Stimulated activated memory B cell treated with anti-CD40 and anti-IgM and Interleukin-4, amounts not matched to agents 10 μg/mL and 1 μg/mL and 100 μg/mL, for 72 hours (primary cell): ENCODE results near the gene TNFAIP2.

ENCODE experiments used
- ATAC-seq: fragments of 150-1000 bp; cut with Tn5 transposase; 2 replicates; pipeline ENCODE4 v1.10.0; 2021
- H3K27ac Mint-ChIP-seq: one replicate; pipeline ENCODE4 v1.8.0; 2022; ENCODE audit warnings: mild to moderate bottlenecking, mixed read lengths
- H3K27me3 Mint-ChIP-seq: one replicate; pipeline ENCODE4 v1.8.0; 2022; ENCODE audit warnings: mixed read lengths
- H3K36me3 Mint-ChIP-seq: one replicate; pipeline ENCODE4 v1.8.0; 2022; ENCODE audit warnings: mixed read lengths
- H3K4me1 Mint-ChIP-seq: one replicate; pipeline ENCODE4 v1.8.0; 2022; ENCODE audit warnings: mixed read lengths
- H3K4me3 Mint-ChIP-seq: one replicate; pipeline ENCODE4 v1.8.0; 2022; ENCODE audit warnings: mild to moderate bottlenecking, moderate library complexity, mixed read lengths
- H3K9me3 Mint-ChIP-seq: one replicate; pipeline ENCODE4 v1.8.0; 2022; ENCODE audit warnings: mixed read lengths

TNFAIP2 gene

DNA sequence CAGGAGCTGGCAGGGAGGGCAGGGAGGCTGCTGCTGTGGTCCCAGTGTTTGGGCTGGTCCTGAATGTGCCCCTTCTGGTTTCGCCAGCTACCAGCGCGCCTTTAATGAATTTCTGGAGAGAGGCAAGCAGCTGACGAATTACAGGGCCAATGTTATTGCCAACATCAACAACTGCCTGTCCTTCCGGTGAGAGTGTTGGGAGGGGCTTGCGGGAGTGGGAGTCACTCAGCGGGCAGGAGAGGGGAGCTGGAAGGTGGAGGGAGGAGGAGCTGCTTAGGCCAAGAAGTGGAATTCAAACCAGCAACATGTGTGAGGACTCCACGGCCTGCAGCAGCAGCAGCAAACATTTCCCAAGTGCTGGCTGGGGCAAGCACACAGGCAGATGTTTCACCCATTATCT is 7.7 kb downstream of the TNFAIP2 start:
- Mint-ChIP-seq H3K27ac (no peak overlapping the region), H3K27me3 (peaks cover 18% of the 10 kb centered on the region), H3K4me3 (no peak overlapping the region), H3K9me3 (no peaks in the 10 kb centered on the region), H3K4me1 (no peaks in the 10 kb centered on the region), H3K36me3 (peaks cover 6% of the 10 kb centered on the region)
- ATAC-seq = no peak

DNA sequence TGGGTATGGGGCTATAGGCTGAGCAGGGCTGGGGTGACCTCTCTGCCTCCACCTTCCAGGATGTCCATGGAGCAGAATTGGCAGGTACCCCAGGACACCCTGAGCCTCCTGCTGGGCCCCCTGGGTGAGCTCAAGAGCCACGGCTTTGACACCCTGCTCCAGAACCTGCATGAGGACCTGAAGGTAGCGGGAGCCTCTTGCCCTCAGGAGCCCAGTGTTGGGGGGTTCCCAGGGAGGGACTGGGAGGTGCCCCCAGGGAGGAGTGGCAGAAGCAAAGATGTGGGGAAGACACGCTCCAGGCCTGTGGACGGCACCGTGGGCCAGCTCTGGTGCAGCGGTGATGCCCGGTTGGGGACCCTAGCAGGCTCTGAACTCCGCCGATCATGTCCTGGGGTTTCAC is 8.3 kb downstream of the TNFAIP2 start:
- Mint-ChIP-seq H3K36me3 (peaks cover under 1% of the 10 kb centered on the region), H3K27ac (no peak overlapping the region), H3K27me3 (peaks cover 18% of the 10 kb centered on the region), H3K4me1 (no peaks in the 10 kb centered on the region), H3K9me3 (no peaks in the 10 kb centered on the region), H3K4me3 (no peak overlapping the region)
- no peak for ATAC-seq

DNA sequence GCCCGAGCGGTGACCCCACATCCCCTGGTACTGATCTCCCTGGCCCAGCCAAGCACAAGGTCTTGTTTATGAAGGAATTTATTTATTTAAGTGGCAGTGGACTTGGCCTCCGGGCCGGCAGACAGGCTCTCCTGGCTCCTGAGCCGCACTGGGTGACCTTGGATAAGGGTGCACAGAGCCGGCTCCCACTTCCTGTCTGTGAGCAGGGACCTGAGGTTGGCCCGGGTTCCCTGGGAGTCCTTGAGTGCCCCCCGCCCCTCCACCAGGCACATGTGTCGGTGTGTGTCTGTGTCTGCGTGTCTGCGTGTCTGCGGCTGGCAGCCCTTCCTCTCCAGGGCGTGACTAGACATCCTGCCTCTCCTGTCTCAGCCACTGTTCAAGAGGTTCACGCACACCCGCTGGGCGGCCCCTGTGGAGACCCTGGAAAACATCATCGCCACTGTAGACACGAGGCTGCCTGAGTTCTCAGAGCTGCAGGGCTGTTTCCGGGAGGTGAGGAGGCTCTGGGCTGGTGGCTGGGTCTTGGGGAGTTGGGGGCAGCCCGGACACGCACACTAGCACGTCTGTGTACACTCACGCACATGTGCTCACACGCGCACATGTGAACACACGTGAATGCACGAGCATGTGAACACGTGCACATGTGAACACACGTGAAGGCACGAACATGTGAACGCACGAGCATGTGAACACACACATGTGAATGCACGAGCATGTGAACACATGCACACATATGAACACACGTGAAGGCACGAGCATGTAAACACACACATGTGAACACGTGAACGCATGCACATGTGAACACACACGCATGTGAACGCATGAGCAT is 9.3 kb downstream of the TNFAIP2 start:
- no peak overlapping the region for H3K27ac Mint-ChIP-seq
- H3K27me3 Mint-ChIP-seq = peaks cover 22% of the 10 kb centered on the region
- H3K36me3 Mint-ChIP-seq = no peaks in the 10 kb centered on the region
- H3K9me3 Mint-ChIP-seq = no peaks in the 10 kb centered on the region
- no peak overlapping the region for H3K4me3 Mint-ChIP-seq
- no peaks in the 10 kb centered on the region for H3K4me1 Mint-ChIP-seq
- no peak for ATAC-seq

DNA sequence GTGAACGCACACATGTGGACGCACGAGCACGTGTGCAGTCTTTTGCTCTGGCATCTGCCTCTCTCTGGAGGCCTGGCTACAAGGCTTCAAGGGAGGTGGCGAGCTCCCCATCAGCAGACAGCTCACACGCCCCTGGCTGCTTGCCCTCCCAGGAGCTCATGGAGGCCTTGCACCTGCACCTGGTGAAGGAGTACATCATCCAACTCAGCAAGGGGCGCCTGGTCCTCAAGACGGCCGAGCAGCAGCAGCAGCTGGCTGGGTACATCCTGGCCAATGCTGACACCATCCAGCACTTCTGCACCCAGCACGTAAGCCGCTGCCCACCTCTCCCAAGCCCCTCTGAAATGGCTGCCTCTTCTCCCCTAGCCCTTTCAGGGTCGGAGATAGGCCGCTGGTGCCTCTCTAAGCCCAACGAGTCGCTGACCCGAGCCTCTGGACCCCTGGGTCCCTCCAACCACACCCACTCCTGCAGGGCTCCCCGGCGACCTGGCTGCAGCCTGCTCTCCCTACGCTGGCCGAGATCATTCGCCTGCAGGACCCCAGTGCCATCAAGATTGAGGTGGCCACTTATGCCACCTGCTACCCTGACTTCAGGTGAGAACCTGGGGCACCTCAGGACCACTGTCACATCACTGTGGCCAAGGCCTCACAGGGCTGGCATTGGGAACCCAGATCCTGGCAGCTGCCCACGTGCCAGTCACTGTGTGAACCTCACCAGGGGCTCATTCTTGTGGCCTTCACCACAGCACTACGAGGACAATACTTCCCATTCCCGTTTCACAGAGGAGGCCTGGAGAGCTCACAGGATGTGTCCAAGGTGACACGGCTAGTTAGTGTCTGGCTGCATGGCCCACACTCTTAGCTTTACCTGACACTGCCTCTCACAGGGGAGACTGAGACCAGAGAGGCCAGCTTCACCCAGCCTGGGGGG is 10.2 kb downstream of the TNFAIP2 start:
- Mint-ChIP-seq H3K4me1 (no peaks in the 10 kb centered on the region), H3K4me3 (no peak overlapping the region), H3K9me3 (no peaks in the 10 kb centered on the region), H3K27me3 (peaks cover 22% of the 10 kb centered on the region), H3K27ac (no peak overlapping the region), H3K36me3 (no peaks in the 10 kb centered on the region)
- ATAC-seq = no peak

DNA sequence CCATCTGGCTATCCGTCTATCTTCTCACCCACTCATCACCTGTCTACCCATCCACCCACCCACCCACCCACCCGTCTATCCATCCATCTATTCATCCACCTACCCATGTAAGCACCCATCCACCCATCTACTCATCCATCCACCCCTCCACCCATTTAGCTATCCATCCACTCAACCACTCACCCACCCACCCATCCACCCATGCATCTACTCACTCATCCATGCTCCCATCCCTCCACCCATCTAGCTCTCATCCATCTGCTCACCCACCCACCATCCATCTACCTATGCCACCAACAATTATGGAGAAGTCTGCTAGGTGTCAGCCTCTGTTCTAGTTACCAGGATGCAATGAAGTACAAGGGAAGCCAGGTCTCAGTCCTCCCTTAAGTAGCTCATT is 11.1 kb downstream of the TNFAIP2 start:
- Mint-ChIP-seq H3K27ac (no peak overlapping the region), H3K4me3 (no peak overlapping the region), H3K36me3 (no peaks in the 10 kb centered on the region), H3K4me1 (peaks cover 3% of the 10 kb centered on the region), H3K9me3 (no peaks in the 10 kb centered on the region), H3K27me3 (peaks cover 19% of the 10 kb centered on the region)
- ATAC-seq = no peak

DNA sequence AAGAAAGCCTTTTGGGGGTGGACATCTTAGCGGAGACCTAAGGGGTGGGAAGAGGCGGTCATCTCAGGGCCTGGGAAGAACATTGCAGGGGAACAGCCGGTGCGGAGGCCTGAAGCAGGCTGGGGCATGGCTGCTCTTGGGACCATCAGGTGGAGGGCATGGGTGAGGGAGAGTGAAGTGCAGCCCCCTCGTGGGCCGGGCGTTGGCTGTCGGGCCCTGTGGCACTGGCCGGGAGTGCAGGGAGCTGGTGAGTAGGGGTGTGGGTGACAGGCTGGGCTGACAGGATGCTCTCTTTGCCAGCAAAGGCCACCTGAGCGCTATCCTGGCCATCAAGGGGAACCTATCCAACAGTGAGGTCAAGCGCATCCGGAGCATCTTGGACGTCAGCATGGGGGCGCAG is 11.7 kb downstream of the TNFAIP2 start:
- Mint-ChIP-seq H3K9me3 (no peaks in the 10 kb centered on the region), H3K27ac (no peak overlapping the region)

DNA sequence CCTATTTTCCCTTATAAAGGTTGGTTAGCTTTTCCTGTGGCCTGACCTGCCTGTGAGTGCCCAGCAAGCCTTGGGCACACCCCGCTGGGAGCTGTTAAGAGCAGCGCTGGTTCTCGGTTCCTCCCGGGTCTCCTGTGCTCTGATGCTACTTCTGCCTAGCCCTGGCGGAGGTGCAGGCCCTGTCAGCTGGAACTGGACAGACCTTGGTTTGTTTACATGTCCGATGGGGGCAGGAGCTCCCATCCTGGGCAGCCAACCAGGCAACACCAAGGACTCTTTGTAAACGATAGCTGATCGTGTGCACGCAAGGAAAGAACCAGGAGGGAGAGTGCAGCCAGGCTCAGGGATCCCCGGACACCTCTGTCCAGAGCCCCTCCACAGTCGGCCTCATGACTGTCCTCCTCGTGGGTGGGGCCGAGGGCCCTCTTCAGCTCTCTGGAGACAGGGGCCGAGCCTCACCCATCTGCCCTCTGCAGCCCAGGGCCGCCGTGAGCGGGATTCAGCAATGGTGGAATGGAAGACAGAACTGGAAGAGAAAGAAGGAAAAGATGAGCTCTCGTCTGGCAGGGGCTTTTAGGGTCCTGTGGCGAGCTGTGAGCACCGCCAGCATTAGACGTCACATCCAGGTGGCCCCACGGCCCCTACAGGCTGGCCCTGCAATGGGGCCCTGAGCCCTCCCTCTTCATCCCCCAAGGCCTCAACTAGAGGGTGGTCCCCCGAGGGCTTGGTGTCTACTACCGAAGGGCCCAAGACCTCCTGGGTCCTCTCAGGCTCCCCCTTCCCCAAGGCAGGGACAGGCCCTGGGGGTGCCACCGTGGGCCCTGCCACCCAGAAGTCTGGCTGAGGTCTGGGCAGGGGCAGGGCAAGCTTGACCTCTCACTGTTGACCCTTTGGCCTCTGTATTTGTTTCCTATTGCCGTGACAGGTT is 12.3 kb downstream of the TNFAIP2 start:
- H3K4me3 Mint-ChIP-seq = no peak overlapping the region
- peaks cover 15% of the 10 kb centered on the region for H3K4me1 Mint-ChIP-seq
- H3K9me3 Mint-ChIP-seq = peaks cover 3% of the 10 kb centered on the region
- ATAC-seq = no peak
- H3K27ac Mint-ChIP-seq = no peak overlapping the region
- H3K36me3 Mint-ChIP-seq = no peaks in the 10 kb centered on the region
- peaks cover 23% of the 10 kb centered on the region for H3K27me3 Mint-ChIP-seq

More for the DNA sequence above, 11.7 kb downstream of the TNFAIP2 start:
- peaks cover 8% of the 10 kb centered on the region for H3K4me1 Mint-ChIP-seq
- no peaks in the 10 kb centered on the region for H3K36me3 Mint-ChIP-seq
- ATAC-seq = no peak
- H3K27me3 Mint-ChIP-seq = peaks cover 20% of the 10 kb centered on the region
- no peak overlapping the region for H3K4me3 Mint-ChIP-seq

DNA sequence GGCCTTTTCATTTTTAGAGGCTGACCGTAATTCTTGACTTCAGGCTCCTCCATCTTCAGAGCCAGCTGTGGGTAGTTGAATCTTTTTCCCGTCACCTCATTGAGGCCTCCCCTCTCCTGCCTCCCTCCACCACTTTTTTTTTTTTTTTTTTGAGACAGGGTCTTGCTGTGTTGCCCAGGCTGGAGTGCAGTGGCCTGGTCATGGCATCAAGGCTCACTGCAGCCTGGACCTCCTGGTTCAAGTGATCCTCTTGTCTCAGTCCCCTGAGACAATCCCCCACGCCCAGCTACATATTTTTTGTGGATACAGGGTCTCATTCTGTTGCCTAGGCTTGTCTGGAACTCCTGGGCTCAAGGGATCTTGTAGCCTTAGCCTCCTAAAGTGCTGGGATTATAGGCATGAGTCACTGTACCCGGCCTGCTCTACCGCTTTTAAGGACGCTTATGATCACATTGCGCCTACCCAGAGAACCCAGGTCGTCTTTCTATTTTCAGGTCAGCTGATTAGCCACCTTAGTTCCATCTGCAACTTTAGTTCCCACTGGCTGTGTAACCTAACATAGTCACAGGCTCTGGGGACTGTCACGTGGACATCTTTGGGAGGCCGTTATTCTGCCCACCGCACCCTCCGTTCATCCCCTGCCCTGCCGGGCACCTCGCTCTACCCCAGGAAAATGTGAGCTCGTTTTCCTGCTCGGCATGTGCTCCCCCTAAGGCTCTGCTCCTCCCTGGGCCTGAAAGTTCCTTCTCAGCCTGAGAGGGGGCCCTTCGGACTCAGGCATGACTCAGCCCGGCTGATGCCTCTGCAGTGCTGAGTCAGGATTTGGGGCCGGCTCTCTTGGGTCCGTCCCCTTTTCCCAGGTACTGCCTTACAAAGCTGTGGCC is 13.4 kb downstream of the TNFAIP2 start:
- Mint-ChIP-seq H3K9me3 (peaks cover 3% of the 10 kb centered on the region), H3K36me3 (no peaks in the 10 kb centered on the region), H3K27ac (no peak overlapping the region), H3K27me3 (peaks cover 23% of the 10 kb centered on the region), H3K4me3 (no peak overlapping the region), H3K4me1 (peaks cover 25% of the 10 kb centered on the region)
- no peak for ATAC-seq

DNA sequence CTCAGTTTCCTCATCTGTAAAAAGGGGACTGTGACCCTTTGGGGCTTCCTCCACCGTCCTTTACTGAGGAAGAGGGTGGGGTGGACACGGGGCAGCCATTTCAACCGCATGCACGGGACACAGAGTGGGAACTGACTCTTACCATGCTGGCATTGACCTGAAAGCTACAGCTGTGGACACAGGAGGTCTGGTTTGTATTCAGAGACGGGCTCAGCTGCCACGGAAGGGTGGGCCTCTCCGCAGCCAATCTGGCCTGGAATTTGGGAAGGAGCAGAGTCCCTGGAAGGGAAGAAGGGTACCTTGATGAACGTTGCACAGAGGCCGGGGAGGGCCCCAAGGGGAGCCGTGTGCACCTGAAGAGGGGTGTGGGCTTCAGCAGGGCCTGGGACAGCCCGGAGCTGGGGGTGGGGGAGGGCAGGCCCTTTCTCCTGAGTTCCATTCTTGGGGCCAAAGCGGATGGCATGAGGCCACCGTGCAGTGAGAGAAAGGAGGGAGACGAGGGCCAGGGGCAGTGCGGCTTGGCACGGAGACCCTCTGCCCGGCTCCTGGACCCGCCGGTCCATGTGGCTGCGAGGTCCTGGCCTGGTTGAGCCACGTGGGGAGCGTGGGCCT is 14.5 kb downstream of the TNFAIP2 start:
- no peak overlapping the region for H3K4me3 Mint-ChIP-seq
- H3K9me3 Mint-ChIP-seq = peaks cover 3% of the 10 kb centered on the region
- H3K4me1 Mint-ChIP-seq = peaks cover 26% of the 10 kb centered on the region
- H3K27ac Mint-ChIP-seq = no peak overlapping the region
- ATAC-seq = no peak
- peaks cover 30% of the 10 kb centered on the region for H3K27me3 Mint-ChIP-seq
- H3K36me3 Mint-ChIP-seq = no peaks in the 10 kb centered on the region

DNA sequence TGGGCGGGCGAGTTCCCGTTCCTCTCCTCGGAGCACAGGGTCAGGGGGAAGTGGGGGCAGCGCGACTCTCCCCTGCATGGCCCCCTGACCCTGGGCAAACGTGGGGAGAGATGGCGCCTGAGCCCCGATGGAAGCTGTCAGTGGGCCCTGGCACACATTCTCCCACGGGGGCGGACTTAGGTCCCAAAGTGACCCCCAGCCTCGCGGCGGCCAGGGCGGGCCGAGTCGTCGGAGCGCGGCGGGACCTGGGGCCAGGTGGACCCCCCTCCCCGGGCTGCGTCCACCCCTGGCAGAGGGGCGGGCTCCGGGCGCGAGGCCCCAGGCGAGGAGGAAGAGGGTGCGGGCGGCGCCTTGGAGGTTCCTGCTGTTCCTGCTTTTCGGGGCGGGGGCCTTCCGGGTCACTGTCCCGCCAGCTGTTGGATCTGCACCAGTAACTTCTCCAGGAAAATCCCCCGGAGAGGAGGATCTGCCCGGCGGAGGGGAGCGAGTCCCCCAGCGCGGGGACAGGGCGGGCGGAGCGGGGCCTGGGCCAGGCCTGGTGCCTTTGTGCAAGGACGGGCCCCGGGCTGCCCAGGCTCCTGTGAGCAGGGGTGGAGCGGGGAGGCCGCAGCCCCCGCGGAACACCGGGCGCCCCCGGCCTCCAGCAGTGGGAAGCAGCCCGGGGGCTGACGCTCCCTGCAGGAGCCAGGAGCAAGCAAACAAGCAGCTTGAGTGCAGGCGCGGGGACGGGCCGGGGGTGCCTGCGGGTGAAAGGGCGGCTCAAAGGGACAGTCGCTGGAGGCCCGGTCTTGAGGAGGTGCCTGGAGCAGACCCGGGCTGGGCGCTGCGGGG is 15.3 kb downstream of the TNFAIP2 start:
- Mint-ChIP-seq H3K36me3 (no peaks in the 10 kb centered on the region), H3K9me3 (peaks cover 3% of the 10 kb centered on the region), H3K27ac (no peak overlapping the region), H3K4me1 (peaks cover 26% of the 10 kb centered on the region), H3K4me3 (no peak overlapping the region), H3K27me3 (peaks cover 38% of the 10 kb centered on the region)
- ATAC-seq = no peak

DNA sequence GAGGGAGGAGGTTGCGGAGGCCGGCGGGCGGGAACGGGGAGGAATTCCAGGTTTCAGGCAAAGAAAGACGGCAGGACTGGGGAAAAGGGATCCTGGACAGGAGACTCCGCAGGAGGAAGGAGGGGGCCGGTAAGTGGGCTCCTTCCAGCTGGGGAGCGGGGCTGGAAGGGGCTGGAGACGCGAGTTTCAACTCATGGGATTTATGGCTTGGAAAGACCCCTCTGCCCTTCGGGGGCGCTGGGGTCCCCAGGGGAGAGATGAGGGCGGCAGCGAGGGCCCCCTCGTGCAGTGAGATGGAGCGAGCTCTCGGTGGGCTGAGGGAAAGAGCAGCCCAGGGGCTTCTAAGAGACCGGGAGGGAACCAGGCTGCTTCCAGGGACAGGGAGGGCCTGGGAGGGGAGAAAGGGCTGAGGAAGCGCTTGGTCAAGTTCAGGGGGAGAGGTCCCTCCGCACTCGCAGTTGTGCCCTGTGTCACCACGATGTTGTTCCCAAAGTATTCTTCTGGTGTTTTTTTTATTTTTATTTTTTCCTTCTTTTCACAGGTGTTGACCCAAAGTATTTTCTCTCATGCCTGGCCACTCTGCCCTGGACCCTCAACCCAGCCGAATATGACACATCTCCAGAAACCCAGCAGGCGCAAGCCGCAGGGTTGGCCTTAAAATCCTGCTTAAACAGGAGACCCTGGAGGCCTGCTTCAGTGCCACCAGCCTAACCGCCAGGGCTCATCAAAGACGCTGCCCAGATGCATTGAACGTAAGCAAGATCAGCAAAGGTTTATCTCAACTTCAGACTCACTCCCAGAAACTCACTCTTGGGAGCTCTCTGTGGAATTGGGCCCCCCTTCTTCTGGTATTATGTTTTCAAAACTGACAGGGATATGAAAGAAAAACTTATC is 16.1 kb downstream of the TNFAIP2 start:
- Mint-ChIP-seq H3K27me3 (peaks cover 46% of the 10 kb centered on the region), H3K4me3 (no peak overlapping the region), H3K36me3 (no peaks in the 10 kb centered on the region), H3K4me1 (peaks cover 26% of the 10 kb centered on the region), H3K27ac (peak overlapping the region; percentile 70), H3K9me3 (peaks cover 3% of the 10 kb centered on the region)
- no peak for ATAC-seq

DNA sequence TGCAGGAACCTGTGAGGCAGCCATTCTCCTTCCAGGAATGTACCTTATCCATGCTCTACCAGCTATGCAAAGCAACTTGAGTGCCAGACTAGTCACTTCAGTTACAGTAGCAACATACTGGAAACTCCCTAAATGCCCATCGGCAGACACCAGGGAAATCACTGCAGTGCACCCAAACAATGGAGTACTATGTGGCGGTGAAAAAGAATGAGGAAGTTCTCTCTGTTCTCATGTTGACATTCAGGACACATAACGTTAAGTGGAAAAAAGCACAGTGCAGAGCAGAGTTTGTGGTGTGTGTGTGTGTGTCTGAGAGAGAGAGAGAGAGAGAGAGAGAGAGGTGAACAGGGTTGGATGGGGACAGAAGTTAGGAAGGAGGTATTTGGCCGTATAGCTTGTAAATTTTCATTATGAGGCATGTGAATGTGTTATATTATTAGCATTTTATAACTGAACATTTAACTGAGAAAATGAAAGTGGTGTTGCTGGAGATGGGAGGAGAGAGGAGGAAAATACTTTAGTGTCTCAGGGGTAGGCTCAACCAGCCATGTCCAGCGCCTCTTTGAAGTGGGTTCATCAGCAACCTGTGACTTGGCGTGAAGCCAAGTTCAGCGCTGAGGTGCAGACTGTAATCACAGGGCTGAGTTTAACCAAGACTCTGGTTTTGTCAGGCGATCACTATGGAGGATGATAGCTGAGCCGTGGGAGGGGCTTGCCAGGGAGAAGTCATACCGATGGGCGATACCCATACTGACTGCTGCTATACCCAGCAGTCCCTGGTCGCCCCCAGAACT is 17.3 kb downstream of the TNFAIP2 start:
- H3K27me3 Mint-ChIP-seq = peaks cover 51% of the 10 kb centered on the region
- H3K36me3 Mint-ChIP-seq = no peaks in the 10 kb centered on the region
- peak overlapping the region; percentile 45 for H3K4me3 Mint-ChIP-seq
- ATAC-seq = peak; percentile 92
- peaks cover 26% of the 10 kb centered on the region for H3K4me1 Mint-ChIP-seq
- peaks cover 3% of the 10 kb centered on the region for H3K9me3 Mint-ChIP-seq
- H3K27ac Mint-ChIP-seq = peak overlapping the region; percentile 70
